ENCODE data around the gene EEIG1. TPM values are rescaled to one million over a fixed set of nuclear protein-coding genes. Genes with fewer than 3 reads are reported as not detected.

The EEIG1 gene
- total RNA-seq, 1 donor from 2014 or later, result 39.1 TPM

- DNase-seq (ENCODE audit: low read depth), result no peak
These were observed 39.5 kb downstream of the EEIG1 start for GRCh38 chr9:127941062-127941960.

- DNase-seq (ENCODE audit: low read depth), result no peak
These were observed 40.2 kb downstream of the EEIG1 start for GRCh38 chr9:127940593-127940992.

GRCh38 chr9:127938298-127938690 lies 42.5 kb downstream of the EEIG1 start:
- DNase-seq (ENCODE audit: low read depth), result no peak

GRCh38 chr9:127937388-127938297 lies 43.1 kb downstream of the EEIG1 start, which contains the start of gene DPM2:
DPM2 (minus strand) TSS chr9:127937854; CDS start chr9:127937820, 34 bp downstream.
- peak; percentile 64 for DNase-seq (ENCODE audit: low read depth)

GRCh38 chr9:127937056-127937387 lies 43.8 kb downstream of the EEIG1 start:
- DNase-seq (ENCODE audit: low read depth), result no peak

- DNase-seq (ENCODE audit: low read depth), result no peak
These were observed 44.4 kb downstream of the EEIG1 start for GRCh38 chr9:127936347-127936852.

GRCh38 chr9:127935765-127936221 lies 45.0 kb downstream of the EEIG1 start:
- DNase-seq (ENCODE audit: low read depth), result no peak

GRCh38 chr9:127934986-127935385 lies 45.8 kb downstream of the EEIG1 start:
- no peak for DNase-seq (ENCODE audit: low read depth)

GRCh38 chr9:127934248-127934647 lies 46.5 kb downstream of the EEIG1 start:
- no peak for DNase-seq (ENCODE audit: low read depth)

- peak; percentile 35 for DNase-seq (ENCODE audit: low read depth)
These were observed 49.5 kb downstream of the EEIG1 start for GRCh38 chr9:127931092-127931881.

Other genes starting within 250 kb of the EEIG1 start
- gene TOR2A, start 245.7 kb downstream of the EEIG1 start, total RNA-seq, result 3.3 and 6.4 TPM in 2 replicates
- gene SH2D3C, start 202.3 kb downstream of the EEIG1 start, total RNA-seq, result 0.05 and 0.17 TPM in 2 replicates
- 43.6 and 69.1 TPM in 2 replicates for gene CDK9, start 195.0 kb downstream of the EEIG1 start, total RNA-seq
- 75.2 and 136 TPM in 2 replicates for gene FPGS, start 178.1 kb downstream of the EEIG1 start, total RNA-seq
- gene ENG, start 126.3 kb downstream of the EEIG1 start, total RNA-seq, result 0.87 and 6.8 TPM in 2 replicates
- 37.3 and 43.8 TPM in 2 replicates for gene AK1, start 103.3 kb downstream of the EEIG1 start, total RNA-seq
- 23.1 and 30.5 TPM in 2 replicates for gene ST6GALNAC6, start 81.4 kb downstream of the EEIG1 start, total RNA-seq
- gene ST6GALNAC4, start 63.9 kb downstream of the EEIG1 start, total RNA-seq, result 31.8 and 33.0 TPM in 2 replicates
- 0.65 and 2.1 TPM in 2 replicates for gene PIP5KL1, start 50.2 kb downstream of the EEIG1 start, total RNA-seq
- 6.4 and 7.1 TPM in 2 replicates for gene DPM2, start 43.1 kb downstream of the EEIG1 start, total RNA-seq
- gene NAIF1, start 86.3 kb upstream of the EEIG1 start, total RNA-seq, result 7.6 and 13.5 TPM in 2 replicates
- 9.8 and 12.3 TPM in 2 replicates for gene SLC25A25, start 87.2 kb upstream of the EEIG1 start, total RNA-seq
- 80.0 and 96.9 TPM in 2 replicates for gene PTGES2, start 146.7 kb upstream of the EEIG1 start, total RNA-seq
- gene LCN2, start 168.5 kb upstream of the EEIG1 start, total RNA-seq, result 23.6 and 38.2 TPM in 2 replicates
- gene BBLN, start 179.3 kb upstream of the EEIG1 start, total RNA-seq, result 60.3 and 79.9 TPM in 2 replicates
- 10.9 and 38.1 TPM in 2 replicates for gene CIZ1, start 210.6 kb upstream of the EEIG1 start, total RNA-seq
- 9.2 and 33.5 TPM in 2 replicates for gene DNM1, start 222.4 kb upstream of the EEIG1 start, total RNA-seq